Breast epithelium (tissue), 4 donors: ENCODE measurements around the gene PCBP3. TPM values are rescaled to one million over a fixed set of nuclear protein-coding genes. Genes with fewer than 3 reads are reported as not detected.
"Not testable (repeated sequence)": the region's sequence is repeated elsewhere in the genome, so short reads cannot be mapped to it uniquely, and the experiment has no call there.

Source experiments
- DNase-seq, 2 donors: peaks; one replicate each; pipeline ENCODE4 v3.0.0-alpha.2; 2019; ENCODE audit warnings: low spot score in 2 of 2
- H3K27ac ChIP-seq, 2 donors: fragments of 200-600 bp; sonication (generic) in 1 of 2; one replicate each; pipeline ENCODE4 v1.5.1; 2016 to 2019; ENCODE audit warnings: mild to moderate bottlenecking in 1 of 2
- H3K27me3 ChIP-seq, 2 donors: fragments of 200-600 bp; sonication (generic) in 1 of 2; one replicate each; pipeline versions ENCODE4 v1.5.1 to v1.6.0; 2017 to 2019; ENCODE audit warnings: control low read depth in 1 of 2, mild to moderate bottlenecking in 1 of 2
- H3K36me3 ChIP-seq: fragments of 200-600 bp; one replicate; pipeline ENCODE4 v1.5.1; 2019
- H3K4me1 ChIP-seq, 2 donors: fragments of 200-600 bp; sonication (generic); one replicate each; pipeline ENCODE4 v1.5.1; 2016 to 2019; ENCODE audit warnings: control low read depth in 1 of 2
- H3K4me3 ChIP-seq, 3 donors: fragments of 200-600 bp; sonication (generic); 1 replicate in 2 of 3; 2 replicates in 1 of 3; pipeline ENCODE4 v1.5.1; 2016 to 2019; ENCODE audit warnings: mild to moderate bottlenecking in 3 of 3, moderate library complexity in 2 of 3
- H3K9me3 ChIP-seq, 2 donors: fragments of 200-600 bp; sonication (generic) in 1 of 2; one replicate each; pipeline ENCODE4 v1.5.1; 2016 to 2019; ENCODE audit warnings: control low read depth in 1 of 2
- CTCF ChIP-seq, 3 donors: fragments of 450-650 bp; IDR thresholded peaks; one replicate each; pipeline ENCODE4 v1.5.1; 2016 to 2017; ENCODE audit warnings: antibody characterized with exemption in 3 of 3, mild to moderate bottlenecking in 3 of 3, moderate library complexity in 3 of 3
- POLR2A ChIP-seq: fragments of 450-650 bp; IDR thresholded peaks from one replicate; pipeline ENCODE4 v1.6.1; 2016; ENCODE audit warnings: antibody characterized with exemption, mild to moderate bottlenecking, moderate library complexity
- POLR2AphosphoS5 ChIP-seq, 3 donors: sonication (generic); formaldehyde crosslinking; IDR thresholded peaks; one replicate each; pipeline ENCODE4 v1.6.1; 2017; ENCODE audit warnings: antibody characterized with exemption in 3 of 3
- intact Hi-C: fragments of 100-400 bp; cut with DNase I; formaldehyde crosslinking; loops from one replicate; pipeline ENCODE4 v1.15.1; 2023; ENCODE audit warnings: low total_unique reads
- total RNA-seq, 3 donors: library from RNA; depleted of rRNA; stranded (reverse); fragments of >200 nt; gene quantifications; one replicate each; pipeline ENCODE4 v1.1.0, GENCODE V29; 2016

The PCBP3 gene
- total RNA-seq, 3 donors from 2014 or later = 3.4 to 13.8 (median 4.6) TPM

GRCh38 chr21:45893740-45894449 is 250.4 kb downstream of the PCBP3 start:
- Histone ChIP-seq H3K4me3 (no peak overlapping the region), H3K9me3 (no peaks in the 10 kb centered on the region), H3K27ac (no peak overlapping the region), H3K27me3 (peaks cover 0 to 18% of the 10 kb centered on the region in 2 donors), H3K4me1 (peaks cover 0 to 5% of the 10 kb centered on the region in 2 donors), H3K36me3 (no peaks in the 10 kb centered on the region)
- DNase-seq = no peak
- intact Hi-C loops = loop anchor here (5.0 to 10.0 kb wide), 2 partner anchors 61 to 1552 kb away; no protein-coding TSS in a partner anchor
- TF ChIP-seq POLR2A = no peak
- TF ChIP-seq CTCF (IDR thresholded peaks at IDR 0.05) = no peak
- no peak for TF ChIP-seq POLR2AphosphoS5 (IDR thresholded peaks at IDR 0.05)

- DNase-seq = no peak
- TF ChIP-seq CTCF (IDR thresholded peaks at IDR 0.05) (no peak), POLR2A (no peak), POLR2AphosphoS5 (IDR thresholded peaks at IDR 0.05) (no peak)
- H3K4me3 ChIP-seq = no peak overlapping the region
- H3K36me3 ChIP-seq = no peaks in the 10 kb centered on the region
- peaks cover 0 to 5% of the 10 kb centered on the region in 2 donors for H3K4me1 ChIP-seq
- no peak overlapping the region for H3K27ac ChIP-seq
- peaks cover 0 to 18% of the 10 kb centered on the region in 2 donors for H3K27me3 ChIP-seq
- intact Hi-C loops = loop anchor here (5.0 to 10.0 kb wide), 2 partner anchors 60 to 1552 kb away; no protein-coding TSS in a partner anchor
- H3K9me3 ChIP-seq = no peaks in the 10 kb centered on the region
Observed at GRCh38 chr21:45894450-45894825, 250.9 kb downstream of the PCBP3 start.

- H3K27ac ChIP-seq = no peak overlapping the region
- peaks cover 0 to 18% of the 10 kb centered on the region in 2 donors for H3K27me3 ChIP-seq
- H3K4me1 ChIP-seq = peaks cover 0 to 5% of the 10 kb centered on the region in 2 donors
- no peaks in the 10 kb centered on the region for H3K9me3 ChIP-seq
- H3K4me3 ChIP-seq = no peak overlapping the region
- no peak for DNase-seq
- H3K36me3 ChIP-seq = no peaks in the 10 kb centered on the region
- TF ChIP-seq POLR2A (no peak), POLR2AphosphoS5 (IDR thresholded peaks at IDR 0.05) (no peak), CTCF (IDR thresholded peaks at IDR 0.05) (no peak)
- intact Hi-C loops = loop anchor here (5.0 to 10.0 kb wide), 2 partner anchors 60 to 1553 kb away; no protein-coding TSS in a partner anchor
Observed at GRCh38 chr21:45894906-45895777, 251.6 kb downstream of the PCBP3 start.

GRCh38 chr21:45895778-45896370 is 252.3 kb downstream of the PCBP3 start:
- H3K4me3 ChIP-seq = no peak overlapping the region
- intact Hi-C loops = loop anchor here (10.0 kb wide), 1 partner anchor 59 kb away; no protein-coding TSS in a partner anchor
- H3K27ac ChIP-seq = no peak overlapping the region
- H3K4me1 ChIP-seq = peaks cover 0 to 5% of the 10 kb centered on the region in 2 donors
- peaks cover 0 to 18% of the 10 kb centered on the region in 2 donors for H3K27me3 ChIP-seq
- H3K9me3 ChIP-seq = no peaks in the 10 kb centered on the region
- TF ChIP-seq CTCF (IDR thresholded peaks at IDR 0.05) = no peak
- DNase-seq = no peak
- H3K36me3 ChIP-seq = no peaks in the 10 kb centered on the region

- intact Hi-C loops = loop anchor here (10.0 kb wide), 1 partner anchor 58 kb away; no protein-coding TSS in a partner anchor
- H3K27ac ChIP-seq, H3K36me3 ChIP-seq, H3K4me3 ChIP-seq, DNase-seq, H3K9me3 ChIP-seq, H3K4me1 ChIP-seq: not testable (repeated sequence)
- peaks cover 0 to 15% of the 10 kb centered on the region in 2 donors for H3K27me3 ChIP-seq
Observed at GRCh38 chr21:45896431-45896830, 252.9 kb downstream of the PCBP3 start.
